ENCODE measurements around the gene MAPT.

MAPT gene

GRCh38 chr17:45972531-45972930 is 78.2 kb downstream of the MAPT start:
- no peaks in the 10 kb centered on the region for H3F3A ChIP-seq (ENCODE audit: insufficient read depth, low read length)
- H3K9ac ChIP-seq (ENCODE audit: low read length), result no peak overlapping the region
- no peaks in the 10 kb centered on the region for H3K4me1 ChIP-seq (ENCODE audit: low read length)
- no peak for TF ChIP-seq CTCF (IDR thresholded peaks at IDR 0.05; ENCODE audit: low read length)
- TF ChIP-seq EZH2phosphoT487 (IDR thresholded peaks at IDR 0.05; ENCODE audit: low read length), result no peak
- TF ChIP-seq EZH2 (optimal IDR thresholded peaks at IDR 0.05; ENCODE audit: low read depth, low read length), result no peak
- H3K9me3 ChIP-seq (replicated peaks; ENCODE audit: insufficient read depth, low read length), result no peaks in the 10 kb centered on the region
- no peak overlapping the region for H3K4me3 ChIP-seq (ENCODE audit: low read length)
- H3K36me3 ChIP-seq (replicated peaks; ENCODE audit: insufficient read depth, low read length), result no peaks in the 10 kb centered on the region
- H4K20me1 ChIP-seq (ENCODE audit: insufficient read depth, low read length), result no peaks in the 10 kb centered on the region
- H2AFZ ChIP-seq (ENCODE audit: low read length), result no peak overlapping the region
- H3K27me3 ChIP-seq (replicated peaks; ENCODE audit: insufficient read depth, low read length), result no peaks in the 10 kb centered on the region
- DNase-seq, result no peak
- no peaks in the 10 kb centered on the region for H3K9me2 ChIP-seq (replicated peaks; ENCODE audit: insufficient read depth, low read length)
- no peaks in the 10 kb centered on the region for H3K79me2 ChIP-seq (ENCODE audit: low read length)
- H3K27ac ChIP-seq (ENCODE audit: low read length), result no peak overlapping the region
- H3K4me2 ChIP-seq (ENCODE audit: low read depth, low read length), result no peak overlapping the region

GRCh38 chr17:45973099-45973780 is 78.9 kb downstream of the MAPT start:
- Histone ChIP-seq H3K4me1 (ENCODE audit: low read length) (no peaks in the 10 kb centered on the region), H3K36me3 (replicated peaks; ENCODE audit: insufficient read depth, low read length) (no peaks in the 10 kb centered on the region), H3K27me3 (replicated peaks; ENCODE audit: insufficient read depth, low read length) (no peaks in the 10 kb centered on the region), H3F3A (ENCODE audit: insufficient read depth, low read length) (no peaks in the 10 kb centered on the region), H3K4me2 (ENCODE audit: low read depth, low read length) (no peak overlapping the region), H3K4me3 (ENCODE audit: low read length) (no peak overlapping the region), H4K20me1 (ENCODE audit: insufficient read depth, low read length) (no peaks in the 10 kb centered on the region), H3K9me2 (replicated peaks; ENCODE audit: insufficient read depth, low read length) (no peaks in the 10 kb centered on the region), H3K9ac (ENCODE audit: low read length) (no peak overlapping the region), H2AFZ (ENCODE audit: low read length) (no peak overlapping the region), H3K79me2 (ENCODE audit: low read length) (no peaks in the 10 kb centered on the region), H3K27ac (ENCODE audit: low read length) (no peak overlapping the region), H3K9me3 (replicated peaks; ENCODE audit: insufficient read depth, low read length) (no peaks in the 10 kb centered on the region)
- no peak for TF ChIP-seq EZH2 (optimal IDR thresholded peaks at IDR 0.05; ENCODE audit: low read depth, low read length)
- TF ChIP-seq CTCF (IDR thresholded peaks at IDR 0.05; ENCODE audit: low read length), result no peak
- TF ChIP-seq EZH2phosphoT487 (IDR thresholded peaks at IDR 0.05; ENCODE audit: low read length), result no peak
- DNase-seq, result no peak

DNA sequence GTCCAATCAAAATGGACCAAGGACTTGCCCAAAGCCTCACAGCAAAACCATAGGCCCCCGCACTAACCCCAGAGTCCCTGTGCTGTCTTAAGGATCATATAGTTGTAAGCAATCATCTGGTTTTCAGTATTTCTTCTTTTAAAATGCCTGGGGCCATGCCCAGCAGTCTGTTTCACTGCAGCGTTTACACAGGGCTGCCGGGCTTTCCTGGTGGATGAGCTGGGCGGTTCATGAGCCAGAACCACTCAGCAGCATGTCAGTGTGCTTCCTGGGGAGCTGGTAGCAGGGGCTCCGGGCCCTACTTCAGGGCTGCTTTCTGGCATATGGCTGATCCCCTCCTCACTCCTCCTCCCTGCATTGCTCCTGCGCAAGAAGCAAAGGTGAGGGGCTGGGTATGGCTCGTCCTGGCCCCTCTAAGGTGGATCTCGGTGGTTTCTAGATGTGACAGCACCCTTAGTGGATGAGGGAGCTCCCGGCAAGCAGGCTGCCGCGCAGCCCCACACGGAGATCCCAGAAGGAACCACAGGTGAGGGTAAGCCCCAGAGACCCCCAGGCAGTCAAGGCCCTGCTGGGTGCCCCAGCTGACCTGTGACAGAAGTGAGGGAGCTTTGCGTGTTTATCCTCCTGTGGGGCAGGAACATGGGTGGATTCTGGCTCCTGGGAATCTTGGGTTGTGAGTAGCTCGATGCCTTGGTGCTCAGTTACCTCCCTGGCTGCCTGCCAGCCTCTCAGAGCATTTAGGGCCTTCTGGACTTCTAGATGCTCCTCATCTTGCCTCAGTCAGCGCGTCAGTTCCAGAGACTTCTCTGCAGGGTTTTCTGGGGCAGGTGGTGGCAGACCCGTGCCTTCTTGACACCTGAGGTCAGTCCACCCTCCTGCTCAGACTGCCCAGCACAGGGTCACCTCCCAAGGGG is 79.8 kb downstream of the MAPT start:
- Histone ChIP-seq H3K27me3 (replicated peaks; ENCODE audit: insufficient read depth, low read length) (no peaks in the 10 kb centered on the region), H3K4me2 (ENCODE audit: low read depth, low read length) (no peak overlapping the region), H3K9me2 (replicated peaks; ENCODE audit: insufficient read depth, low read length) (no peaks in the 10 kb centered on the region), H3K4me3 (ENCODE audit: low read length) (no peak overlapping the region), H3K79me2 (ENCODE audit: low read length) (no peaks in the 10 kb centered on the region), H2AFZ (ENCODE audit: low read length) (no peak overlapping the region), H3K9me3 (replicated peaks; ENCODE audit: insufficient read depth, low read length) (no peaks in the 10 kb centered on the region), H3K4me1 (ENCODE audit: low read length) (no peaks in the 10 kb centered on the region), H4K20me1 (ENCODE audit: insufficient read depth, low read length) (no peaks in the 10 kb centered on the region), H3K27ac (ENCODE audit: low read length) (no peak overlapping the region), H3F3A (ENCODE audit: insufficient read depth, low read length) (no peaks in the 10 kb centered on the region), H3K36me3 (replicated peaks; ENCODE audit: insufficient read depth, low read length) (no peaks in the 10 kb centered on the region), H3K9ac (ENCODE audit: low read length) (no peak overlapping the region)
- no peak for DNase-seq
- no peak for TF ChIP-seq EZH2phosphoT487 (IDR thresholded peaks at IDR 0.05; ENCODE audit: low read length)
- TF ChIP-seq EZH2 (optimal IDR thresholded peaks at IDR 0.05; ENCODE audit: low read depth, low read length), result no peak
- no peak for TF ChIP-seq CTCF (IDR thresholded peaks at IDR 0.05; ENCODE audit: low read length)
